ENCODE data around the gene CDH26.
A peak's percentile ranks its signal among the peaks of the same experiment; 100 is the strongest.

Gene CDH26

DNA sequence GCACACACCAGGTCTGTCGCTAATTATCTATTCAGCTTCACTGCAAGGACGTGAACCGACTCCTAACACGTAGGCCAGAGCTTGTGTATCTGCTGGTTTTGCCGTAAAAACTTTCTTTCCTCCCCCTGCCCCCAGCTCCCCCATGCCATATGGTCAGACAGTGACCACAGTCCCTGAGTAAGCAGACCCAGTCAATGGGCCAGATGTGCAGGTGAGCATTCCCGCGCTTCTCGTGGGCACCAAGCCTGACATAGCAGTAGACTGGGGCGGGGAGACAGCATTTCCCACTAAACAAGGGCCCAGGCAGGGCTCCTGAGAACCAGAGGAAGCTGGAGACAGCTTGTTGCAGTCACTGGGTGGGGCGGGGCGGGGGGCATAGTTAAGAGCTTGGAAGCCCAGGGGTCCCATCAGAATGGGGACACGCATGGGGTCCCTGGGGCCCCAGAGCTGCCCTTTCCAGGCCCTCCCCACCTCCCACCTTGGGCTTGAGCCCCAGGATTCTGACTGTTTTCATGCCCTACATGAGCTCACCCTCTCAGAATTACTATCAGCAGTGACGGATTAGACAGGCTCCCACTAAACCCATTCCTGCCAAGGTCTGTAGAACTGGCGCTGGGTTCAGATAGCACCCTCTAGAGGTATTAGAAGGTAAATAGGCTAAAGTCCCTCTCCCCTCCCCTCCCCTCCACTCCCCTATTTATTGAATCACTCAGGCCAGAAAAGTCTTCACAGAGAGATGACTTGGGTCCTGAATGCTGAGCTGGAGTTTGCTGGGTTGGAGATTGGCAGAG, 51.8 kb downstream of the CDH26 start:
- Mint-ChIP-seq H3K27ac (peak overlapping the region; percentile 9), H3K4me3 (no peak overlapping the region), H3K9me3 (ENCODE audit: low read depth) (no peaks in the 10 kb centered on the region), H3K36me3 (peaks cover 6% of the 10 kb centered on the region), H3K27me3 (no peaks in the 10 kb centered on the region), H3K4me1 (ENCODE audit: low read depth) (peaks cover 23% of the 10 kb centered on the region)

GRCh38 chr20:60010689-60011458, 52.7 kb downstream of the CDH26 start:
- Mint-ChIP-seq H3K27ac (peak overlapping the region; percentile 9), H3K4me3 (no peak overlapping the region), H3K27me3 (no peaks in the 10 kb centered on the region), H3K4me1 (ENCODE audit: low read depth) (peaks cover 23% of the 10 kb centered on the region), H3K36me3 (peaks cover 4% of the 10 kb centered on the region), H3K9me3 (ENCODE audit: low read depth) (no peaks in the 10 kb centered on the region)

GRCh38 chr20:60011512-60012507, 53.6 kb downstream of the CDH26 start:
- no peaks in the 10 kb centered on the region for H3K27me3 Mint-ChIP-seq
- H3K4me3 Mint-ChIP-seq: no peak overlapping the region
- H3K9me3 Mint-ChIP-seq (ENCODE audit: low read depth): no peaks in the 10 kb centered on the region
- H3K4me1 Mint-ChIP-seq (ENCODE audit: low read depth): peaks cover 23% of the 10 kb centered on the region
- peaks cover 6% of the 10 kb centered on the region for H3K36me3 Mint-ChIP-seq
- H3K27ac Mint-ChIP-seq: no peak overlapping the region

GRCh38 chr20:60013296-60014139, 55.3 kb downstream of the CDH26 start:
- H3K9me3 Mint-ChIP-seq (ENCODE audit: low read depth): no peaks in the 10 kb centered on the region
- peaks cover 23% of the 10 kb centered on the region for H3K4me1 Mint-ChIP-seq (ENCODE audit: low read depth)
- H3K36me3 Mint-ChIP-seq: peaks cover 7% of the 10 kb centered on the region
- H3K27me3 Mint-ChIP-seq: no peaks in the 10 kb centered on the region
- no peak overlapping the region for H3K27ac Mint-ChIP-seq
- H3K4me3 Mint-ChIP-seq: no peak overlapping the region

DNA sequence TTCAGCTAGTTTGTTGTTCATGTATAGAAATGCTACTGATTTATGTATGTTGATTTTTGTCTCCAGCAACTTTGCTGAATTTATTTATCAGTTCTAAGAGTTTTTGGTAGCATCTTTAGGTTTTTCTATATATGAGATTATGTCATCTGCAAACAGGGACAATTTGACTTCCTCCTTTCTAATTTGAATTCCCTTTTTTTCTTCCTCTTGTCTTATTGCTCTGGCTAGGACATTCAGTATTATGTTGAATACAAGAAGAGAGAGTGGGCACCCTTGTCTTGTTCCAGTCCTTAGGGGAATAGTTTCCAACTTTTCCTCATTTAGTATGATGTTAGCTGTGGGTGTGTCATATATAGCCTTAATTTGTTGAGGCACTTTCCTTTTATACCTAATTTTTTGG, 58.2 kb downstream of the CDH26 start:
- Mint-ChIP-seq H3K9me3 (ENCODE audit: low read depth) (peaks cover 4% of the 10 kb centered on the region), H3K4me3 (no peak overlapping the region), H3K27me3 (no peaks in the 10 kb centered on the region), H3K4me1 (ENCODE audit: low read depth) (peaks cover 13% of the 10 kb centered on the region), H3K27ac (no peak overlapping the region), H3K36me3 (peaks cover 15% of the 10 kb centered on the region)

DNA sequence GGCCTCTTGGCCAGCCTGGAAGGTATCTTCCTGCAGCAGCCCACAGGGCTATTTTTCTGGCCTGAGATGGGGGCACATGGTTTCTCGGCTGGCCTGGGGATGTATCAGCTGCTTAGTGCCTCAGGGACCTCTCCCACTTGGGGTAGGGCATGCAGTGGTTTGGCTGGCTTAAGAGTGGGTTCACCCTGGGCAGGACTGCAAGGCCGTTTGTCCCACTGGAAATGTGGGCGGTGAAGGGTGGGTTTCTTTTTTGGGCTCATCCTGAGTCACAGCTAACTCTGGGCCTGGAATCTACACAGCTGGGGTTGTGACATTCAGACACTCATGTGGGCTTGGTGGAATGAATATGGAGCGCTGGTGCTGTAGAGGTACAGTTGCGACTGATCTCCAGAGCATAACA, 62.0 kb downstream of the CDH26 start:
- Mint-ChIP-seq H3K36me3 (peaks cover 23% of the 10 kb centered on the region), H3K4me1 (ENCODE audit: low read depth) (no peaks in the 10 kb centered on the region), H3K4me3 (no peak overlapping the region), H3K27ac (no peak overlapping the region), H3K27me3 (no peaks in the 10 kb centered on the region), H3K9me3 (ENCODE audit: low read depth) (peaks cover 4% of the 10 kb centered on the region)

- Mint-ChIP-seq H3K9me3 (ENCODE audit: low read depth) (peaks cover 4% of the 10 kb centered on the region), H3K27ac (no peak overlapping the region), H3K4me3 (no peak overlapping the region), H3K27me3 (no peaks in the 10 kb centered on the region), H3K36me3 (peaks cover 24% of the 10 kb centered on the region), H3K4me1 (ENCODE audit: low read depth) (no peaks in the 10 kb centered on the region)
Observed at GRCh38 chr20:60021104-60021503, 62.9 kb downstream of the CDH26 start.

DNA sequence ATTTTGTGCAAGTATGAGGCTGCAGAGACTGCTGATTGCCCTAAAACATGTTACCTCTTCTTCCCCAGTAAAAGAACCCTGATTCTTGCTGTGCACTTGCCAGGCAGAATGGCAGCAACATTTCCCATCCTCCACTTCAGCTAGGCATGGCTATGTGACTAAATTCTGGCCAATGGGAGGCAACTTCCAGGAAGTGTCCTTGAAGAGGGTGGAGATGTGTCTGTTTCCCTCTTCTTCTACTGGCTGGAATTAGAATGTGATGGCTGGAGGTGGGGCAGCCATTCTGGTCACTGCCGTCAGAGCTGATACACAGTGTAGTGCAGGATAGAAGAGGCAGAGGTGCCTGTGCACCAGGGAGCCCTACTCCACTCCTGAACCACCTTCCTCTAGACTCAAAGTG, 64.6 kb downstream of the CDH26 start:
- Mint-ChIP-seq H3K4me1 (ENCODE audit: low read depth) (no peaks in the 10 kb centered on the region), H3K36me3 (peaks cover 28% of the 10 kb centered on the region), H3K27ac (no peak overlapping the region), H3K9me3 (ENCODE audit: low read depth) (peaks cover 4% of the 10 kb centered on the region), H3K27me3 (no peaks in the 10 kb centered on the region), H3K4me3 (no peak overlapping the region)

DNA sequence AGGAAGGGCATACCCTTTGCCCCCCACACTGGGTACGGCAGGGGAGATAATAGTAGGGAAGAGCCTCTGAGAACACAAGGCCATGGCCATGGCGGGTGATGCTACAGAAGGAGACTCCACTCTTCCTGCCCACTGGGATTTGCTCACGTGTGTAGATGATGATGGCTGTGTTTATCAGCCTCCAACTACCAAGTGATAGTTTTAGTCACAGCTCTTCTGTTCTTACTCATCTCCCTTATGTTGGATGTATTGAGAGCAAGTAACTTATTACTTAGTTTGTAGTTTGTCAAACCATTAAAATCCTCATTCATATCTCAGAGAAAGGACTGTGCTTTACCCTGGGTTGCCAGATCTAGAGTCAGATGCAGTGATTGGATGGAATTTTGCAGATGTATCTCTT, 66.0 kb downstream of the CDH26 start:
- no peak overlapping the region for H3K4me3 Mint-ChIP-seq
- no peak overlapping the region for H3K27ac Mint-ChIP-seq
- H3K9me3 Mint-ChIP-seq (ENCODE audit: low read depth): no peaks in the 10 kb centered on the region
- H3K36me3 Mint-ChIP-seq: peaks cover 31% of the 10 kb centered on the region
- H3K4me1 Mint-ChIP-seq (ENCODE audit: low read depth): no peaks in the 10 kb centered on the region
- H3K27me3 Mint-ChIP-seq: no peaks in the 10 kb centered on the region

- Mint-ChIP-seq H3K36me3 (peaks cover 28% of the 10 kb centered on the region), H3K4me3 (no peak overlapping the region), H3K4me1 (ENCODE audit: low read depth) (no peaks in the 10 kb centered on the region), H3K27me3 (no peaks in the 10 kb centered on the region), H3K27ac (no peak overlapping the region), H3K9me3 (ENCODE audit: low read depth) (no peaks in the 10 kb centered on the region)
Observed at GRCh38 chr20:60024801-60025200, 66.6 kb downstream of the CDH26 start.

GRCh38 chr20:60026010-60026409, 67.8 kb downstream of the CDH26 start:
- Mint-ChIP-seq H3K27me3 (no peaks in the 10 kb centered on the region), H3K36me3 (peaks cover 30% of the 10 kb centered on the region), H3K27ac (no peak overlapping the region), H3K4me3 (no peak overlapping the region), H3K9me3 (ENCODE audit: low read depth) (no peaks in the 10 kb centered on the region), H3K4me1 (ENCODE audit: low read depth) (no peaks in the 10 kb centered on the region)

DNA sequence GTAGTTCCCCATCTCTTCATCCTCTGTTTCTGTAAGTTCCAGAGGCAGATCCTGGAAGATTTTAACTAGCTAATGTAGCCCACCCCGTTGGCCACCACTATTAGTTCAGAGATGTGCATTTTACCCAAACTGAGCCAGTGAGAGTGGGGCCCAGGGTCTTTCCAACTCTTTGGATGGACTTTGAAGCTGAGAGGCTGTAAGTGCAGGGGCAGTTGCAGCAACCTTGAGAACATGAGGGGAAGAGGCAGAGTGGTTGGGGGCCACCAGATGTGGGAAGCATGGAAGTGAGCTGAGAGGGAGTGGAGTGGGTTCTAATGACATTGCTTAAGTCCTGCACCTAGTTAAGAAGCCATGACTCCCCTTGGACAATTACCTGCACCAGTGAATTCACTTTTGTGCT, 72.2 kb downstream of the CDH26 start:
- peaks cover 22% of the 10 kb centered on the region for H3K36me3 Mint-ChIP-seq
- no peak overlapping the region for H3K27ac Mint-ChIP-seq
- H3K4me1 Mint-ChIP-seq (ENCODE audit: low read depth): no peaks in the 10 kb centered on the region
- no peak overlapping the region for H3K4me3 Mint-ChIP-seq
- H3K27me3 Mint-ChIP-seq: no peaks in the 10 kb centered on the region
- H3K9me3 Mint-ChIP-seq (ENCODE audit: low read depth): no peaks in the 10 kb centered on the region

DNA sequence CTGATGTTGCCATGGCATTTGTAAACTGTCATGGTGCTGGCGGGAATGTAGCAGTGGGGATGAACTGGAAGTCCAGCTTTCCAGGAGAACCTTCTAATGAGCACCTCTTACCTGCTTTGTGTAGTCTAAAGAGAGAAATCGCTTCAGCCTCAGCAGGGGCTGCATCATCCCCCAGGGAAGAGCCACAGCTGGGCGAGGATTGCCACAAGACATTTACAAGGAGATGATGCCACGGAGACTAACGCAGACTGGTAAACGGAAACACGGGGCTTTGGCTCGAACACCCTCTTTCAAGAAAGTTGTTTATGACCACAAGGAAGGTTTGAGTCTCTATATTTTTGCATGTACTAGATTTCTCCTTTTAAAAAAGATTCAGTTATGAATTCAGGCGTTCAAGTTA, 72.9 kb downstream of the CDH26 start:
- Mint-ChIP-seq H3K27ac (no peak overlapping the region), H3K36me3 (peaks cover 22% of the 10 kb centered on the region), H3K27me3 (no peaks in the 10 kb centered on the region), H3K4me3 (no peak overlapping the region), H3K4me1 (ENCODE audit: low read depth) (no peaks in the 10 kb centered on the region), H3K9me3 (ENCODE audit: low read depth) (no peaks in the 10 kb centered on the region)
